ENCODE results near the gene TMEM134. TPM values are rescaled to one million over a fixed set of nuclear protein-coding genes. Genes with fewer than 3 reads are reported as not detected.

The TMEM134 gene
- total and polyA plus RNA-seq, 2 of the 4 experiments (the other 2 are of a cell fraction), result 12.5 to 55.0 TPM

- TF ChIP-seq RFX5 (IDR thresholded peaks at IDR 0.05; ENCODE audit: low read depth, low read length) (no peak), POLR2A (IDR thresholded peaks at IDR 0.05; ENCODE audit: low read depth, low read length) (no peak; the same call in 1 of the 2 replicates), BHLHE40 (IDR thresholded peaks at IDR 0.05; ENCODE audit: low read depth, low read length) (no peak)
Observed at GRCh38 chr11:67464411-67465188, 4.5 kb downstream of the TMEM134 start (continued).

- intact Hi-C loops (cut with micrococcal nuclease), result no loop called here
- Histone ChIP-seq H3K9me3 (ENCODE audit: control insufficient read depth, insufficient read depth, low read length) (no peaks in the 10 kb centered on the region), H3K14ac (replicated peaks; ENCODE audit: low read depth, low read length) (no peak overlapping the region), H2BK120ac (ENCODE audit: low read depth, low read length) (no peak overlapping the region), H3K4ac (ENCODE audit: low read depth, low read length) (0 out of 2 replicates have a peak overlapping the region, but pooled peaks have one; percentile 69), H3K9ac (ENCODE audit: low read depth, low read length) (no peak overlapping the region), H4K5ac (ENCODE audit: low read depth, low read length) (peak overlapping the region; percentile 87), H3K36me3 (ENCODE audit: control insufficient read depth, insufficient read depth, low read length) (peaks cover 2% of the 10 kb centered on the region; the same call in 1 of the 2 replicates), H2BK5ac (ENCODE audit: low read depth, low read length, poor library complexity, severe bottlenecking) (peak overlapping the region; percentile 56), H3K4me2 (ENCODE audit: low read depth, low read length) (peak overlapping the region; percentile 68), H3K27ac (ENCODE audit: insufficient read depth, low read length) (no peak overlapping the region), H3K79me1 (ENCODE audit: low read depth in 1 of 2, low read length in 2 of 2) (peaks cover 4 to 24% of the 10 kb centered on the region in 2 experiments; a peak in 2 of 4 replicates), H2AK9ac (replicated peaks; ENCODE audit: low read depth, low read length, poor library complexity) (peak overlapping the region; percentile 84), H3K9me1 (ENCODE audit: insufficient read depth, low read length) (peaks cover 12% of the 10 kb centered on the region), H4K91ac (ENCODE audit: insufficient read depth, low read depth, low read length) (peak overlapping the region; percentile 47; the same call in 1 of the 2 replicates), H3K4me1 (ENCODE audit: control insufficient read depth, insufficient read depth, low read length) (peaks cover 9% of the 10 kb centered on the region), H3K56ac (ENCODE audit: extremely low read depth, insufficient read depth, low read length) (no peak overlapping the region), H3K23ac (ENCODE audit: low read depth, low read length) (no peak overlapping the region), H3K18ac (ENCODE audit: low read depth, low read length) (no peak overlapping the region), H2AK5ac (ENCODE audit: low read depth, low read length) (no peak overlapping the region), H2AFZ (replicated peaks; ENCODE audit: low read length, poor library complexity) (peak overlapping the region; percentile 95), H2BK15ac (ENCODE audit: low read depth, low read length) (no peak overlapping the region), H3K4me3 (ENCODE audit: insufficient read depth, low read depth, low read length) (no peak overlapping the region; the same call in 1 of the 2 replicates), H4K20me1 (ENCODE audit: insufficient read depth, low read length) (no peaks in the 10 kb centered on the region), H3K27me3 (ENCODE audit: control insufficient read depth, insufficient read depth, low read length) (no peaks in the 10 kb centered on the region; the same call in 1 of the 2 replicates), H2BK20ac (ENCODE audit: low read depth, low read length) (no peak overlapping the region), H4K8ac (ENCODE audit: low read depth in 2 of 2, low read length in 2 of 2) (peak overlapping the region; percentile 88 to 92; a peak in 2 of 4 replicates)
- TF ChIP-seq CTCF (conservative IDR thresholded peaks at IDR 0.05; ENCODE audit: low read depth, low read length) (no peak), MXI1 (IDR thresholded peaks at IDR 0.05; ENCODE audit: borderline replicate concordance, low read depth, low read length) (no peak)
- in situ Hi-C loops (cut with MboI; ENCODE audit: low sequenced_read_pairs), result no loop called here
- no TSS peak for BruUV-seq (replicated peaks)
- ChIA-PET POLR2A (ENCODE audit: unreplicated experiment) (no interaction called here), CTCF (no interaction called here)
- dilution Hi-C loops (cut with HindIII; ENCODE audit: low sequenced_read_pairs, unreplicated experiment), result no loop called here
- 100% methylated on average over 4 of the region's 20 CpGs; no CpG with 5 or more reads in 1 of the 2 experiments for WGBS, 2 experiments (ENCODE audit: extremely low coverage in 2 of 2, insufficient read length in 1 of 2)
- ATAC-seq (ENCODE audit: low read depth) (no peak), DNase-seq (no peak)
Observed at GRCh38 chr11:67463680-67464410, 5.2 kb downstream of the TMEM134 start.

Data from IMR-90 (cell line).